Nephron (organoid): ENCODE results near the gene FAAP100.

Source experiments
- H3K27ac Mint-ChIP-seq, 3 experiments: 2 replicates each; pipeline ENCODE4 v1.8.0; 2020; ENCODE audit warnings: mixed read lengths in 3 of 3, mild to moderate bottlenecking in 2 of 3, moderate library complexity in 1 of 3
- H3K27me3 Mint-ChIP-seq: 2 replicates; pipeline ENCODE4 v1.8.0; 2021; ENCODE audit warnings: low read depth, mild to moderate bottlenecking, moderate library complexity, mixed read lengths
- H3K36me3 Mint-ChIP-seq: 2 replicates; pipeline ENCODE4 v1.8.0; 2020; ENCODE audit warnings: low read depth, mixed read lengths
- H3K4me1 Mint-ChIP-seq: 2 replicates; pipeline ENCODE4 v1.8.0; 2020; ENCODE audit warnings: mixed read lengths
- H3K4me3 Mint-ChIP-seq, 3 experiments: 2 replicates each; pipeline ENCODE4 v1.8.0; 2020; ENCODE audit warnings: mild to moderate bottlenecking in 3 of 3, mixed read lengths in 3 of 3, moderate library complexity in 2 of 3
- H3K9me3 Mint-ChIP-seq: 2 replicates; pipeline ENCODE4 v1.8.0; 2020; ENCODE audit warnings: mixed read lengths
- CTCF ChIP-seq, 3 experiments: fragments of 200-600 bp; sonication (generic); IDR thresholded peaks; one replicate each; pipeline ENCODE4 v1.5.0; 2021; ENCODE audit warnings: antibody characterized with exemption in 3 of 3; ENCODE audit not compliant: unreplicated experiment in 3 of 3

FAAP100 gene

GRCh38 chr17:81550285-81550684, 1.9 kb downstream of the FAAP100 start:
- no peaks in the 10 kb centered on the region for H3K9me3 Mint-ChIP-seq
- H3K27me3 Mint-ChIP-seq, result peaks cover 6% of the 10 kb centered on the region
- H3K4me1 Mint-ChIP-seq, result peaks cover 22% of the 10 kb centered on the region
- H3K36me3 Mint-ChIP-seq, result peaks cover 15% of the 10 kb centered on the region
- no peak overlapping the region for H3K27ac Mint-ChIP-seq
- H3K4me3 Mint-ChIP-seq, result peak overlapping the region; percentile 89 to 91 (median 91)
- TF ChIP-seq CTCF (IDR thresholded peaks at IDR 0.05; ENCODE audit: unreplicated experiment in 3 of 3), result no peak

GRCh38 chr17:81549826-81550225, 2.3 kb downstream of the FAAP100 start:
- H3K36me3 Mint-ChIP-seq, result peaks cover 15% of the 10 kb centered on the region
- no peak overlapping the region for H3K27ac Mint-ChIP-seq
- peaks cover 6% of the 10 kb centered on the region for H3K27me3 Mint-ChIP-seq
- H3K4me1 Mint-ChIP-seq, result peaks cover 22% of the 10 kb centered on the region
- no peaks in the 10 kb centered on the region for H3K9me3 Mint-ChIP-seq
- no peak for TF ChIP-seq CTCF (IDR thresholded peaks at IDR 0.05; ENCODE audit: unreplicated experiment in 3 of 3)
- peak overlapping the region; percentile 89 to 91 (median 91) for H3K4me3 Mint-ChIP-seq

- no peak for TF ChIP-seq CTCF (IDR thresholded peaks at IDR 0.05; ENCODE audit: unreplicated experiment in 3 of 3)
- no peak overlapping the region for H3K27ac Mint-ChIP-seq
- H3K36me3 Mint-ChIP-seq, result peaks cover 15% of the 10 kb centered on the region
- no peaks in the 10 kb centered on the region for H3K9me3 Mint-ChIP-seq
- H3K4me1 Mint-ChIP-seq, result peaks cover 21% of the 10 kb centered on the region
- H3K27me3 Mint-ChIP-seq, result peaks cover 6% of the 10 kb centered on the region
- H3K4me3 Mint-ChIP-seq, result peak overlapping the region; percentile 89 to 91 (median 91)
These were observed 3.1 kb downstream of the FAAP100 start for GRCh38 chr17:81549031-81549557.

GRCh38 chr17:81547614-81547982, 4.6 kb downstream of the FAAP100 start:
- H3K27ac Mint-ChIP-seq, result no peak overlapping the region
- peaks cover 7% of the 10 kb centered on the region for H3K4me1 Mint-ChIP-seq
- H3K27me3 Mint-ChIP-seq, result no peaks in the 10 kb centered on the region
- H3K36me3 Mint-ChIP-seq, result peaks cover 15% of the 10 kb centered on the region
- H3K9me3 Mint-ChIP-seq, result no peaks in the 10 kb centered on the region
- no peak for TF ChIP-seq CTCF (IDR thresholded peaks at IDR 0.05; ENCODE audit: unreplicated experiment in 3 of 3)
- H3K4me3 Mint-ChIP-seq, result peak overlapping the region in 1 of 3 experiments; percentile 23

GRCh38 chr17:81546906-81547613, 5.1 kb downstream of the FAAP100 start:
- Mint-ChIP-seq H3K36me3 (peaks cover 15% of the 10 kb centered on the region), H3K4me1 (peaks cover 7% of the 10 kb centered on the region), H3K27ac (no peak overlapping the region), H3K9me3 (no peaks in the 10 kb centered on the region), H3K27me3 (no peaks in the 10 kb centered on the region), H3K4me3 (no peak overlapping the region)
- TF ChIP-seq CTCF (IDR thresholded peaks at IDR 0.05; ENCODE audit: unreplicated experiment in 3 of 3), result no peak
